Effector CD8-positive, alpha-beta T cell (primary cell): ENCODE measurements around the gene S1PR1.
"Not testable (repeated sequence)": the region's sequence is repeated elsewhere in the genome, so short reads cannot be mapped to it uniquely, and the experiment has no call there.

ENCODE experiments used
- DNase-seq: peaks from one replicate; lab custom pipeline; 2025; lab: John Stamatoyannopoulos, UW

Gene S1PR1

DNA sequence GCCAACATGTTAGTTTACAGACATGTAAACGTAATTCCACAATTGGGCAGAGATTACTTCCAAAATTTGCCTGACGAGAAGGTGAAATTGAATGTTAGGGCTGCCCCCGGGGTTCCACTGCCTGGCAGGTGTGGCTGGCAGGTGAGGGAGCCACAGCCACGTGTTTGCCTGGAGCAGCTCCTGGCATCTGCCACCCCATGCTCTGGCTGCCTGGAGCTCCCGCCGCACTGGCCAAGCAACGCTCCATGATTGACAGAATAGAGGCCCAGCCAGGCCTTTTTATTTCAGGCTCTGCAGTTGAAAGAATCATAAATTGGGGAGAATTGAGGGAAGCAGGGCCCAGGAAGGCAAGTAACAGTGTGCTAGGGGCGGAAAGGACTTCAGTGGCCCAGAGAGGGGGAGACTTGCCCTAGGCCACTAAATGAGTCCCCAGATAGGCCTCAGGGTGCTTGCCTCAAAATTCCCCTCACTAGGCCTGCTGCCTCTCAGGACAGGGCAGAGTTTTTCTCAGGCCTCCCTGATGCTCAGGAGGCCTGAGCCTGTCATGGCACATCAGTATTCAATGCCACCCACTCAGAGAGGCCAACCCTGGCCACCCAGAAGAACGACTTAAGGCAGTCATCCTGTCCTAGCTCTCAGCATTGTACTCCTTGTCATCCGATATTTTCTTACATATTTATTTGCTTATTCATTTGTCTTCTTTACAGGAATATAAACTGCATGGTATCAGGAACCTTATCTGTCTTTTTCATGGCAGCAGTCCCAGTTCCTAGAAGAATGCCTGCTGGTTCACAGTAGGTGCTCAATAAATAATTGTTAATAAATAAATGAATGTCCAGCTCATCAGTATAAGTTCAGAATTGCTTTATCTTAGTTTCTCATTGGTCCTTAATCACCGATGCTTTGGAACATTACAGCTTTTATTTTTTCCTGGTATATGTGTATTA, 16.6 kb upstream of the S1PR1 start:
- no peak for DNase-seq

GRCh38 chr1:101220906-101221305, 15.9 kb upstream of the S1PR1 start:
- no peak for DNase-seq

DNA sequence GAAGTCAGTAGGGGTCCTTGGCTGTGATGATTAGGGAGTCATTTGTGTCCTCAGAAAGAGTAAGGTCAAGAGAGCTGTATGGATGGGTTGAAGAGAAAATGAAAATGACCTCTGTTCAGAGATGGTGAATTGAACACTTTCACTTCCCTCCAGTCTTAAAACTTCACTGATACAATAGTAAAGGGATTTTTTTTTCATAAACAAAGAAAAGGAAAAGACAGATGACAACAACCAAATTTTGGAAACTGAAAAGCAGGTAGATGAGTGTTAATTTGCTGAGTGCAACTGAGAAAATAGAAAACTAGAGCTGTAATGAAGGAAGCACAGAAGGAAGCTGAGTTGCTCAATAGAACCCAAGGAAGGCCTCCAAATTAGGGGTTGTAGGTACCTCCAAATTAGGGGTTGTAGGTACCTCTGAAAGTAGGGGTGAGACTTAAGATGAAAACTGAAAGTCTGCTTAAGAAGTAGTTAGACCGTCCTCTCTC, 14.8 kb upstream of the S1PR1 start:
- no peak for DNase-seq

- DNase-seq: no peak
Observed at GRCh38 chr1:101227837-101228236, 9.0 kb upstream of the S1PR1 start.

DNA sequence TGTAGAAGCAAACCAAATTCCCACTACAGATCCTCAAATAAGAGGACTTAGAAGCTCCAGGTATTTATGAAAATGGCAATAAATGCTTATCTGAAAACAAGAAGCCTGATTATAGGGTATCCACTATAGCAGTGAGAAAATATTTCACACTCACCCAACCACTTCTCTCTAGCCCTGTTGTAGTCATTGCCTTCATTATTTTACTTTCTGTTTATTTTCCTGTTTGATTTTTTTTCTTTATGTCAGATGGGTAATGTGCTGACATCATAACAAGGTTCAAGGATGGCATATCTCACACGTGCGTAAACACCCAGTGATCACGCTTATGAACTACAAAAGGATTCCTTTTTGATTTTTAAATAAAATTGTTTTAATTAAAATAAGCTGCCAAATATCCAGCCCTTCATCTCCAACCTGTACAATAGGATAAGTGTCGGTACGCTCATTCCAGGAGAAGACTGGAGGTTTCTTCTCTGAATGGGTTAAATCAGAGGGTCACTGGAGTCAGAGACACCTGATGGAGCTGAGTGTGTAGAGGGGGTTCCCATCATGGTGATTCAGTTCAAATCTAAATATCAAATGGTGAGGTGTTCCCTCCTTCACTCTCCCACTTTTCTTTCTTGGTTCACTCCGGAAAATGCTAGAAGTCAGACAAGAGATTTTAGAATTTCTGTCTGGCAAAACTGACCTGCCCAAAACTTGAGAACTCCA, 8.2 kb upstream of the S1PR1 start:
- DNase-seq: no peak

- not testable (repeated sequence) for DNase-seq
Observed at GRCh38 chr1:101232182-101232581, 4.6 kb upstream of the S1PR1 start.

DNA sequence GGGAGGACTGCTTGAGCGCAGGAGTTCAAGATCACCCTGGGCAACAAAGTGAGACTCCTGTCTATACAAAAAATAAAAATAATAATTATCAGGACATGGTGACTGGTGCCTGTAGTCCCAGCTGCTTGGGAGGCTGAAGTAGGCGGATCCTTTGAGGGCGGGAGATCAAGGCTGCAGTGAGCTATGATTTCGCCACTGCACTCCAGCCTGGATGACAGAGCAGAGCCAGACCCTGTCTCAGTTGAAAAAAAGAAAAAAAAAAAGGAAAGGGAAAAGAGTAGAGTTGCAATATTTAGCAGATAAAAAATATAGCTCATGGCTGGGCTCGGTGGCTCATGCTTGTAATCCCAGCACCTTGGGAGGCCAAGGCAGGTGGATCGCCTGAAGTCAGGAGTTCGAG, 3.3 kb upstream of the S1PR1 start:
- no peak for DNase-seq

GRCh38 chr1:101235216-101235695, 1.6 kb upstream of the S1PR1 start:
- DNase-seq: no peak

DNA sequence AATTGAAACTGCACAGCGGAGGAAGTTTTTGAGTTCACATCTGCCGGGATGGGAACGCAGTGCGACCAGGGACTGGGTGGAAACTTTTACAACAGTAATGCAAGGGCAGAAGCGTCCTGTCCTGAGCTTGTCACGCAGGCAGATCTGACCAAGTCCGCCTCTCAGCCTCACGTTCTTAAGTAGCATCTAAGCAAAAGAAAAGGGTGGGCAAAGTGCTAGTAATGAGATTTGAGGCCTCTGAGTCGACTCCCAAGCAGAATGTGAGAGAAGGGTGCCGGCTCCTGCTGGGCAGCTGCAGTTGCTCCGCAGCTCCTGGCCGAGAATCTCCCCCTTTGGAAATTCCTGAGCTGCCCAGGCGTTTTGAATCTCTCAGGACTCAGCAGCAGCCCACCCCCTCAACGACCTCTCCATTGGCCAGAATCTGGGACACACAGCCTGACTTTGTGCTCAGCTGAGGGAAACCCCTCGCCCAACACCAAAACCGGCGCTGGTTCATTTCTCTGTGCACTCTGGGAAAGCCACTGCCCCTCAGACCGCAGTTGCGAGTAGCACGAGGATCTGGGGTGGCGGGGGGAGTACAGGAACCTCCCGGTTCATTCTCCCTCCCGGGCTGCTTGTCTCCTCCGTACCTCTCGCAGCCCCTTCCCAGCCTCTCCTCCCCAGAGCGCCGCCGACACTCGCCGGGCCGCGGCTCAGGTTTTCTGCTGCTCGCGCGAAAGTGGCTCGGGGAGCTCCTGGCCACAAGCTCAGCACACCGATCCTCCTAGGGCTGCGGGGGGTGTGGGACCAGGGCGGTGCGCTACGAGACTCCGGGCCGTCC, 913 bp upstream of the S1PR1 start:
- DNase-seq: peak; percentile 39

DNA sequence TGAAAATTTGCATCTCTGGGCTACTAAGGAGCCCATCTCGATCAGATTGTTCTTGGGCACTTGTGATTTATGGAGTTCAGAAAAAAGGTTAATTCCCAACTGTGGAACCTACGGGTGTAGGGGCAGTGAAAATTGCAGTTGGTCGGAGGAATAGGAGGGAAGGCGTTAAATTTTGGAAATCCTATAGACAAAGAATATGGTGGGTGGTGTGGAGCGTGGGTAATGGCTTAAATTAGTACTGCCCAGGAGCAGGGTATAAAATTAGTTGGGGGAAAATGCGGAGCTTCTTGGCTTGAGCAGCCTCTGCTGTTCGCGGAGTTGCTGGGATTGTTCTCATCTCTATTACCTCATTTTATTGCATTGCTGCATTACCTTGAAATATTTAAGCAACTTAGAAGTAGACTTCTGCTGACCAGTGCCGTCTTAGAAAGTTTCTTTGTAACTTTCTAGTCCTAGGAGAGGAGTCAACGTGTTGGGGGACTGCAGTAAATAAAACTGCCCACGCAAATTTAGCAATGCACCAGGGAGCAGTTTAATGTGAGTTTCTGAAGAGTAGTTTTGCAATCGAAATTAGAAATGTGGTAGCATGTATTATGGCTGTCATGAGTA, 514 bp downstream of the S1PR1 start:
- no peak for DNase-seq

DNA sequence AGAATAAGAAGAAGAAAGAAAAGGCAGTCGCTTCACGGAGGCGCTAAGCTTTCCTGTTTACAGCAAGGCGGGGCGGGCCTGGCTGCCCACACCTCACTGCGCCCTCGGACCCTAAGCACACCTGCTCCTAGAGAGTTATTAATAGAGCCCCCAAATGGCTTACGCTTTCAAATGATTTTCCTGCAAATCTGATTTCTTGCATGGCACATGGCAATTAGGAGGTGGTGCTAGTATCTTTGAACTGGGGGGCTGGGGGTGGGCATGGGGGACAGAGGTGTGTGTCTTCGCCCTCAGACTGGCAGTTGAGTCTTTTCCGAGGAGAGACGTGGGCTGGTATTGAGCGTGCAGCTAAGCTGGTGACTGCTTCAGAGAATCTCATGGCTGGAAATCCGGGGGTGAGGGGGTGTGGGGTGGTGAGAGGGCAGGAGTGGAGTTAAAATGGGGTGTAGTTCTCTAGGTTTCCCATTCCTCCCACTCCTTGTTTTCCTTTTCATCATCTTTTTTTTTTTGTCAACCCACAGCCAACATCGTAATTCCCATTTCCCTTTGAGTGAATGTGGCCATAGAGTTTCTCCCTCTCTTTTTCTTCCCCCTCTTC, 1.3 kb downstream of the S1PR1 start:
- DNase-seq: peak; percentile 12

- peak; percentile 76 for DNase-seq
Observed at GRCh38 chr1:101238681-101239094, 1.9 kb downstream of the S1PR1 start.

- DNase-seq: peak; percentile 29
Observed at GRCh38 chr1:101239095-101240040, 2.5 kb downstream of the S1PR1 start.

DNA sequence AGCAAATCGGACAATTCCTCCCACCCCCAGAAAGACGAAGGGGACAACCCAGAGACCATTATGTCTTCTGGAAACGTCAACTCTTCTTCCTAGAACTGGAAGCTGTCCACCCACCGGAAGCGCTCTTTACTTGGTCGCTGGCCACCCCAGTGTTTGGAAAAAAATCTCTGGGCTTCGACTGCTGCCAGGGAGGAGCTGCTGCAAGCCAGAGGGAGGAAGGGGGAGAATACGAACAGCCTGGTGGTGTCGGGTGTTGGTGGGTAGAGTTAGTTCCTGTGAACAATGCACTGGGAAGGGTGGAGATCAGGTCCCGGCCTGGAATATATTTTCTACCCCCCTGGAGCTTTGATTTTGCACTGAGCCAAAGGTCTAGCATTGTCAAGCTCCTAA, 3.2 kb downstream of the S1PR1 start:
- no peak for DNase-seq

- DNase-seq: no peak
Observed at GRCh38 chr1:101241485-101242225, 4.8 kb downstream of the S1PR1 start.

GRCh38 chr1:101242324-101243050, 5.7 kb downstream of the S1PR1 start:
- no peak for DNase-seq

GRCh38 chr1:101243751-101244150, 6.9 kb downstream of the S1PR1 start:
- no peak for DNase-seq

- no peak for DNase-seq
Observed at GRCh38 chr1:101244842-101245241, 8.0 kb downstream of the S1PR1 start.
